Immature natural killer cell (primary cell): ENCODE measurements around the gene PDE4D. TPM values are rescaled to one million over a fixed set of nuclear protein-coding genes. Genes with fewer than 3 reads are reported as not detected.

Experiments
- DNase-seq, 3 donors: peaks; one replicate each; pipeline ENCODE4 v3.0.0; 2022; ENCODE audit warnings: mixed read lengths in 1 of 3
- H3K27ac Mint-ChIP-seq, 6 donors: one replicate each; pipeline ENCODE4 v1.8.0; 2020; ENCODE audit warnings: mixed read lengths in 6 of 6, mild to moderate bottlenecking in 5 of 6, inconsistent platforms in 4 of 6, moderate library complexity in 3 of 6
- H3K27me3 Mint-ChIP-seq, 3 donors: one replicate each; pipeline ENCODE4 v1.8.0; 2020 to 2021; ENCODE audit warnings: low read depth in 3 of 3, mild to moderate bottlenecking in 3 of 3, mixed read lengths in 3 of 3, moderate library complexity in 3 of 3, inconsistent platforms in 1 of 3
- H3K36me3 Mint-ChIP-seq, 3 donors: one replicate each; pipeline ENCODE4 v1.8.0; 2020; ENCODE audit warnings: mixed read lengths in 3 of 3, inconsistent platforms in 2 of 3, mild to moderate bottlenecking in 2 of 3
- H3K4me1 Mint-ChIP-seq, 2 donors: one replicate each; pipeline ENCODE4 v1.8.0; 2020; ENCODE audit warnings: inconsistent platforms in 2 of 2, mild to moderate bottlenecking in 2 of 2, mixed read lengths in 2 of 2, moderate library complexity in 1 of 2
- H3K4me3 Mint-ChIP-seq, 5 donors: one replicate each; pipeline ENCODE4 v1.8.0; 2020; ENCODE audit warnings: mild to moderate bottlenecking in 5 of 5, mixed read lengths in 5 of 5, inconsistent platforms in 3 of 5, moderate library complexity in 3 of 5
- H3K9me3 Mint-ChIP-seq, 6 donors: one replicate each; pipeline ENCODE4 v1.8.0; 2020; ENCODE audit warnings: mild to moderate bottlenecking in 6 of 6, mixed read lengths in 6 of 6, inconsistent platforms in 4 of 6, moderate library complexity in 3 of 6
- polyA plus RNA-seq, 3 donors: library from polyadenylated mRNA; unstranded; fragments of 300-500 nt; fragmentation: Illumina TruSeq; gene quantifications; one replicate each; pipeline ENCODE4 v1.2.3, GENCODE V29; 2021

Gene PDE4D
- polyA plus RNA-seq, 3 donors from 2014 or later = 10.7 to 15.4 (median 12.6) TPM

- Mint-ChIP-seq H3K27ac (no peak overlapping the region), H3K27me3 (peaks cover 2 to 7% (median 3%) of the 10 kb centered on the region in 3 donors), H3K9me3 (no peaks in the 10 kb centered on the region), H3K4me3 (peak overlapping the region in 4 of 5 donors; percentile 10 to 43 (median 18)), H3K4me1 (peaks cover 5 to 7% of the 10 kb centered on the region in 2 donors), H3K36me3 (no peaks in the 10 kb centered on the region)
- DNase-seq = peak; percentile 65 to 72 (median 67)
Observed at GRCh38 chr5:59188419-59189225, 704.9 kb downstream of the PDE4D start.

- no peak for DNase-seq
- no peaks in the 10 kb centered on the region for H3K36me3 Mint-ChIP-seq
- H3K27ac Mint-ChIP-seq = no peak overlapping the region
- peaks cover 5 to 7% of the 10 kb centered on the region in 2 donors for H3K4me1 Mint-ChIP-seq
- H3K27me3 Mint-ChIP-seq = peaks cover 2 to 7% (median 3%) of the 10 kb centered on the region in 3 donors
- no peaks in the 10 kb centered on the region for H3K9me3 Mint-ChIP-seq
- H3K4me3 Mint-ChIP-seq = no peak overlapping the region
Observed at GRCh38 chr5:59187857-59188256, 705.7 kb downstream of the PDE4D start.

GRCh38 chr5:59186623-59187022, 706.9 kb downstream of the PDE4D start:
- Mint-ChIP-seq H3K4me3 (no peak overlapping the region), H3K36me3 (no peaks in the 10 kb centered on the region), H3K4me1 (peaks cover 5 to 7% of the 10 kb centered on the region in 2 donors), H3K27ac (no peak overlapping the region), H3K27me3 (peaks cover 2 to 7% (median 3%) of the 10 kb centered on the region in 3 donors), H3K9me3 (no peaks in the 10 kb centered on the region)
- DNase-seq = no peak

DNA sequence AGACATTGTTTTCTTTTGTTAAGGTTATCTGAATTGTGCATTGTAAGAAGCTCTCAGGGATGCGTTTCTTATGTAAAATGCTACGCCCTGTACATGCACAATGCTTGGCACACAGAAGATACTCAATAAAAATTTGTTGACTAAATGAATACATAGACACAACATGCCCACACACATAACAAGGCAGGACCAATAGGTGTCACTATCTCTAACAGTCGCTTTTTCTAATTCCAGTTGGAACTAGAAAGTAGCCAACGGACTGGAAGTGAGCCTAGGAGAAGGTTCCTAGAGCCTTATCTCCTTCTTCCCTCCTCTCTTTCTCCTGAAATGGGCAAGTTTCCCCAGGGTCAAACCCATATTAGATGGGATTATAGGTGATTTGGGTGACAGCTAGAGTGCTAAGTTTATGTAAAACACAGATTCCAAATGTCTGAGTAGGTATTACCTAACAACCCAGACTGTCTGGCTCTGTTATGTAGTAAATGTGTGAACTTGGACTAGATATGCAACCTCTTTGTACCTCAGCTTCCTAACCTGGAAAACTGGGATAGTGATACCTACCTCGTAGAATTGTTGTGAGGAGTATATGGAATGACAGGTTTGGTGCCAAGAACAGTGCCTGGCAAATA, 707.7 kb downstream of the PDE4D start:
- no peak overlapping the region for H3K4me3 Mint-ChIP-seq
- DNase-seq = no peak
- H3K9me3 Mint-ChIP-seq = no peaks in the 10 kb centered on the region
- peaks cover 2 to 7% (median 3%) of the 10 kb centered on the region in 3 donors for H3K27me3 Mint-ChIP-seq
- peak overlapping the region in 1 of 6 donors; percentile 51 for H3K27ac Mint-ChIP-seq
- peaks cover 5 to 7% of the 10 kb centered on the region in 2 donors for H3K4me1 Mint-ChIP-seq
- no peaks in the 10 kb centered on the region for H3K36me3 Mint-ChIP-seq

DNA sequence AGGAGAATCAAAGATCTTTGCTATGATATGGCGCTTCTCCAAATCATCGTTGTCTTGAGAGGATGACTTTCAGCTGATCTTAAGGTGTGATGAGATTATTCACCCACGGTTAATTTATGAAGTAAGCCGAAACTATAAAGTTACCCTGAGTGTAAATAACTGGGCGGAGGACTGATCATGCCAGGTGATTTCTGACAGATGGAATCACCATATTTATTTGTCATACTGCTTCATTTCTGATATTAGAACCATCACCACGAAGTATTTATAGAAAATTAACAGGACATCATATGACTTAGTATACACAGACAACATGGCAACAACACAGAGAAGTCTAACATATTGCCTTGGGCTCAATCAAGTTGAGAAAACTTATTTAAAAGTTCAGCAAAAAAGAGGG, 708.8 kb downstream of the PDE4D start:
- H3K27ac Mint-ChIP-seq = no peak overlapping the region
- DNase-seq = no peak
- H3K36me3 Mint-ChIP-seq = no peaks in the 10 kb centered on the region
- H3K4me1 Mint-ChIP-seq = peaks cover 5 to 7% of the 10 kb centered on the region in 2 donors
- H3K4me3 Mint-ChIP-seq = no peak overlapping the region
- no peaks in the 10 kb centered on the region for H3K9me3 Mint-ChIP-seq
- peaks cover 2 to 7% (median 3%) of the 10 kb centered on the region in 3 donors for H3K27me3 Mint-ChIP-seq

- Mint-ChIP-seq H3K4me3 (no peak overlapping the region), H3K4me1 (no peaks in the 10 kb centered on the region), H3K27me3 (peaks cover 2 to 7% (median 3%) of the 10 kb centered on the region in 3 donors), H3K27ac (no peak overlapping the region), H3K36me3 (no peaks in the 10 kb centered on the region), H3K9me3 (no peaks in the 10 kb centered on the region)
- no peak for DNase-seq
Observed at GRCh38 chr5:59182760-59183159, 710.8 kb downstream of the PDE4D start.

- no peaks in the 10 kb centered on the region for H3K9me3 Mint-ChIP-seq
- no peak overlapping the region for H3K4me3 Mint-ChIP-seq
- no peaks in the 10 kb centered on the region for H3K36me3 Mint-ChIP-seq
- H3K27ac Mint-ChIP-seq = no peak overlapping the region
- H3K27me3 Mint-ChIP-seq = peaks cover 0 to 2% (median 2%) of the 10 kb centered on the region in 3 donors
- H3K4me1 Mint-ChIP-seq = no peaks in the 10 kb centered on the region
- no peak for DNase-seq
Observed at GRCh38 chr5:59180515-59180914, 713.0 kb downstream of the PDE4D start.

DNA sequence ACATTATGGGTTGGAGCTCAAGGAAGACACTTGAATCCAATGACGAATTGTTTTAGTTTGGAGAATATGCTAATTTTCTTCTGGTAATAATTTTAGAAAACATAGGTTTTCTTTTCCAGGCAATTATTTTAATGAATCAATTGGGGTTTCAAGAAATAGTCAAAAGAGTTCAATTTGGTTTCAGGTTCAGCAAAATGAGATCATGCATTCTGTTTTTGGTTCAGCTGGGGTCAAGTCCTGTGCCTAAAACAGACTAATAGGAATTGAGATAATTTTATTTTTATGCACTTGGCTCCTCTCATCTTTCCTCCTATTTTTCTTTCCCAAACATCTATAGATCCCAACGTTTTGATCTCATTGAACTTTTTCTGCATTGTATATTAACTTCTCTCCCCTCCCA, 713.8 kb downstream of the PDE4D start:
- Mint-ChIP-seq H3K4me3 (no peak overlapping the region), H3K27me3 (no peaks in the 10 kb centered on the region), H3K9me3 (no peaks in the 10 kb centered on the region), H3K4me1 (no peaks in the 10 kb centered on the region), H3K36me3 (no peaks in the 10 kb centered on the region), H3K27ac (no peak overlapping the region)
- no peak for DNase-seq

DNA sequence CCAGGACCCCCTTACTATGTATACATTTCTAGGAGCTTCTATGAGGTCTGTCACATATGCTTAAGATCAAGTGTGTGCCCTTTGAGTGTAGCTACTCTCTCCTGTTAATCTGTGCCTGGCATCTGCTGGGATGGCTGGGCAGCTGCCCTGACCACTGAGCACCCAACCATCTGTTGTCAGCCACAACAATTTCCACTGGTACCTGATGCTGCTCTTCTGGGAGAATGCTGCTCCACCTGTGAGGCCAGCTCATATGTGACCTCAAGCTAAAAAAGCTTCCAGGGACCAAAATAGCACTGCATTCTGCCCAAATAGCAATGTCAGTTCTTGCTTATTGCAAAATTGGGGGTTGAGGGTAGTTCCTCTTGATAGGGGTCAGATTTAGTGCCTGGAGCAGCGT, 715.0 kb downstream of the PDE4D start:
- Mint-ChIP-seq H3K4me3 (no peak overlapping the region), H3K4me1 (no peaks in the 10 kb centered on the region), H3K27ac (peak overlapping the region in 3 of 6 donors; percentile 35 to 61 (median 44)), H3K36me3 (no peaks in the 10 kb centered on the region), H3K9me3 (no peaks in the 10 kb centered on the region), H3K27me3 (no peaks in the 10 kb centered on the region)
- DNase-seq = no peak

DNA sequence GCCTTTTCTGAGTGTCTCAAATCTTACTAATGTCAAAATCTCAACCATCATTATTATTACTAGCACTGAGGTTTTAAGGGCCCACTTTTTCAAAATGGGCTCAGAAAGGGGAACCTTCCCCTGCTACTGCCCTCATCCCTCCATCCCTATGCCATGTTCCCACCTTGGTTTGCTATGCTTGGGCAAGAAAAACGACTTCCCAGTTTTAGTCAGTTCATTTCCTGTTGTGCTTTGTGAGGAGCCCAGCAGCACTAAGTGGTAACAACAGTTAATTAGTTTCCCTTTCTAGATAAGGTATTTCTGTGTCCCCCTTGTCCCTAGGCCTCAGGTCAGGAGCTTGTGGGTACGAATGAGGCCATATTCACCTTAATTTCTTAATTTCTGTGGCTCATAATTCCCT, 715.5 kb downstream of the PDE4D start:
- peak overlapping the region in 2 of 6 donors; percentile 35 to 44 for H3K27ac Mint-ChIP-seq
- H3K4me3 Mint-ChIP-seq = no peak overlapping the region
- H3K4me1 Mint-ChIP-seq = no peaks in the 10 kb centered on the region
- no peaks in the 10 kb centered on the region for H3K36me3 Mint-ChIP-seq
- no peaks in the 10 kb centered on the region for H3K27me3 Mint-ChIP-seq
- no peaks in the 10 kb centered on the region for H3K9me3 Mint-ChIP-seq
- DNase-seq = no peak

- H3K36me3 Mint-ChIP-seq = no peaks in the 10 kb centered on the region
- H3K27ac Mint-ChIP-seq = peak overlapping the region in 1 of 6 donors; percentile 35
- no peaks in the 10 kb centered on the region for H3K27me3 Mint-ChIP-seq
- H3K4me1 Mint-ChIP-seq = no peaks in the 10 kb centered on the region
- no peak overlapping the region for H3K4me3 Mint-ChIP-seq
- no peaks in the 10 kb centered on the region for H3K9me3 Mint-ChIP-seq
- DNase-seq = no peak
Observed at GRCh38 chr5:59177644-59178043, 715.9 kb downstream of the PDE4D start.

DNA sequence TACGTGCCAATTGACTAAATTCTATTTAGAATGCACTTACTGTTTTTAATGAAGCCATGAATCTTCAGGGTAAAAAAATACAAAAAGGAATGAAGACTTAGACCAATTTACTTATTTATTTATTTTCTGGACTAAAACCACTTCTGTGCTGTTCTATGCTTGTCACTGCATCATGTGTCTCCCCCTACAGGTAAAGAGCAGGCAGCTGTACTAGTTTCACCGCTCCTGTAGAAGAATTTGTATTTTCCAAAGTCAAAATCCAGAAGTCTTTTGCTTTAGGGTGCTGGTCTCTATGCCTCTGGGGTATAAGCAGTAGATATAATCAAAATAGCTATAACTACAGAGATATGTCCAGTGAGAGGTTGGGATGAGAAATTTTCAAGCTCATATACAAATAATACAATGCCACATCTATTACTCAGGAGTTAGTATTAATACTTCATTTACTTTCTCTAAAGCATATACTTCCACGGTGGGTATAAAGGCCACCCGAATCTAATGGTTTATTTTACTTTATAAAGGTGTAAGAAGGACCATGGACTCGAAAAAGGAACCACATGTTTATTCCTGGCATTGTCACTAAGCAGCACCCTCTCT, 719.2 kb downstream of the PDE4D start:
- Mint-ChIP-seq H3K36me3 (no peaks in the 10 kb centered on the region), H3K27me3 (peaks cover 0 to 6% (median 0%) of the 10 kb centered on the region in 3 donors), H3K4me3 (no peak overlapping the region), H3K4me1 (no peaks in the 10 kb centered on the region), H3K9me3 (no peaks in the 10 kb centered on the region), H3K27ac (peak overlapping the region in 3 of 6 donors; percentile 23 to 84 (median 40))
- DNase-seq = peak; percentile 53 to 66 (median 58)

GRCh38 chr5:59173578-59173977, 719.9 kb downstream of the PDE4D start:
- Mint-ChIP-seq H3K9me3 (no peaks in the 10 kb centered on the region), H3K36me3 (no peaks in the 10 kb centered on the region), H3K27me3 (peaks cover 0 to 6% (median 0%) of the 10 kb centered on the region in 3 donors), H3K4me1 (no peaks in the 10 kb centered on the region), H3K27ac (peak overlapping the region in 4 of 6 donors; percentile 17 to 84 (median 38)), H3K4me3 (no peak overlapping the region)
- no peak for DNase-seq

DNA sequence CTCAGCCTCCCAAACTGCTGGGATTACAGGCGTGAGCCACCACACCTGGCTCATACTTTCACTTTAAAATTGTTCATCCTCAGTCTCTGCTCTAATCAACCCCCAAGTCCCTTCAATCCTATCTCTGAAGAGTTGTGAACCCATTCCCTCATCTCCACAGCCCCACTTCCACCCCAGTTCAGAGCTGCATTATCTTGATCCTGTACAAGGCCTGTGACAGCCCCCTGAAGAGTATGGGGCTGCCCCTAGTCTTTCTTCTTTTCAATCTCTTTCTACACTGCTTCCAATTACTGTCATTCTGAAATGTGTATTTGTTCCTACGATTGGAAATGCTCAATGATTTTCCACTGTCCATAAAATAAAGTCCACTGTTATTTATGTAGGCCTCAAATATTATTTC, 722.4 kb downstream of the PDE4D start:
- no peak for DNase-seq
- H3K36me3 Mint-ChIP-seq = no peaks in the 10 kb centered on the region
- H3K4me1 Mint-ChIP-seq = peaks cover 0 to 3% of the 10 kb centered on the region in 2 donors
- H3K9me3 Mint-ChIP-seq = no peaks in the 10 kb centered on the region
- peaks cover 0 to 6% (median 0%) of the 10 kb centered on the region in 3 donors for H3K27me3 Mint-ChIP-seq
- H3K27ac Mint-ChIP-seq = peak overlapping the region in 3 of 6 donors; percentile 2 to 42 (median 14)
- H3K4me3 Mint-ChIP-seq = no peak overlapping the region
